Endothelial cell of umbilical vein (primary cell): ENCODE results near the gene PLXDC1.

Source experiments
- EZH2 ChIP-seq: IDR thresholded peaks from 2 replicates; pipeline ENCODE4 v1.6.1; 2012; ENCODE audit warnings: borderline replicate concordance, low read depth, mild to moderate bottlenecking, moderate library complexity, low read length, inconsistent platforms; ENCODE audit not compliant: severe bottlenecking
- GATA2 ChIP-seq: IDR thresholded peaks from 2 replicates; pipeline ENCODE4 v1.7.0; 2011; ENCODE audit warnings: low read depth, mild to moderate bottlenecking, moderate library complexity, mixed read lengths, low read length; ENCODE audit not compliant: insufficient read length, insufficient read depth
- JUN ChIP-seq: IDR thresholded peaks from 2 replicates; pipeline ENCODE4 v1.6.1; 2011; ENCODE audit warnings: borderline replicate concordance, low read depth; ENCODE audit not compliant: insufficient read length, insufficient read depth
- MYC ChIP-seq: IDR thresholded peaks from one replicate; pipeline ENCODE4 v1.6.1; 2011; ENCODE audit warnings: mild to moderate bottlenecking, low read depth, low read length
- POLR2A ChIP-seq: IDR thresholded peaks from 2 replicates; pipeline ENCODE4 v1.6.1; 2012; ENCODE audit warnings: low read depth, mild to moderate bottlenecking, control low read depth, low read length
- POLR2AphosphoS5 ChIP-seq: IDR thresholded peaks from 2 replicates; pipeline ENCODE4 v1.6.1; 2012; ENCODE audit warnings: low read depth, mild to moderate bottlenecking, control low read depth, low read length, moderate library complexity; ENCODE audit not compliant: insufficient read depth
- TF ChIP-seq, protein P1 (sequence below), 2 donors: IDR thresholded peaks; 1 replicate in 1 of 2; 2 replicates in 1 of 2; pipeline ENCODE4 v1.5.1; 2011; ENCODE audit warnings: low read length in 2 of 2, mild to moderate bottlenecking in 2 of 2, moderate library complexity in 2 of 2, control low read depth in 1 of 2, inconsistent platforms in 1 of 2, low read depth in 1 of 2; ENCODE audit not compliant: insufficient read depth in 1 of 2; ENCODE audit errors: extremely low read depth in 1 of 2
- TF ChIP-seq, protein P2 (sequence below): IDR thresholded peaks from 2 replicates; pipeline ENCODE4 v1.6.1; 2011; ENCODE audit not compliant: insufficient read depth, insufficient read length

DNA sequence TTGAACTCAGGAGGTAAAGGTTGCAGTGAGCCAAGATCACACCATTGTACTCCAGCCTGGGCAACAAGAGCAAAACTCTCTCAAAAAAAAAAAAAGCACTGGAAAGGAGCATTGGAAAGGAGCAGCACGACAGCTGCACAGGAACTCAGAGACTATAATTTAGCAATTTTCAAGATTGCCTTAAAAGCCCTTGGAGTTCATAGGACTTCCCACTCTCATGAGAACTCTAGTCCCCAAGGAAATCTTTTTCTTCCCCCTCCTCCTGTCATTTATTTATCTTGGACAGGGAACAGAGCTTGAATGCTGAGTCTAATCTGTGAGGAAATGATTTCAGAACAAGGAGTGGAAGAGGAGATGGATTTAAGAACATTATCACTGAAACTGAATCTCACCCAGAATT lies 69.0 kb downstream of the PLXDC1 start:
- TF ChIP-seq, protein P1, sequence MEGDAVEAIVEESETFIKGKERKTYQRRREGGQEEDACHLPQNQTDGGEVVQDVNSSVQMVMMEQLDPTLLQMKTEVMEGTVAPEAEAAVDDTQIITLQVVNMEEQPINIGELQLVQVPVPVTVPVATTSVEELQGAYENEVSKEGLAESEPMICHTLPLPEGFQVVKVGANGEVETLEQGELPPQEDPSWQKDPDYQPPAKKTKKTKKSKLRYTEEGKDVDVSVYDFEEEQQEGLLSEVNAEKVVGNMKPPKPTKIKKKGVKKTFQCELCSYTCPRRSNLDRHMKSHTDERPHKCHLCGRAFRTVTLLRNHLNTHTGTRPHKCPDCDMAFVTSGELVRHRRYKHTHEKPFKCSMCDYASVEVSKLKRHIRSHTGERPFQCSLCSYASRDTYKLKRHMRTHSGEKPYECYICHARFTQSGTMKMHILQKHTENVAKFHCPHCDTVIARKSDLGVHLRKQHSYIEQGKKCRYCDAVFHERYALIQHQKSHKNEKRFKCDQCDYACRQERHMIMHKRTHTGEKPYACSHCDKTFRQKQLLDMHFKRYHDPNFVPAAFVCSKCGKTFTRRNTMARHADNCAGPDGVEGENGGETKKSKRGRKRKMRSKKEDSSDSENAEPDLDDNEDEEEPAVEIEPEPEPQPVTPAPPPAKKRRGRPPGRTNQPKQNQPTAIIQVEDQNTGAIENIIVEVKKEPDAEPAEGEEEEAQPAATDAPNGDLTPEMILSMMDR (IDR thresholded peaks at IDR 0.05; ENCODE audit: extremely low read depth in 1 of 2, insufficient read depth in 1 of 2, low read depth in 1 of 2, low read length in 2 of 2): no peak
- TF ChIP-seq, protein P2, sequence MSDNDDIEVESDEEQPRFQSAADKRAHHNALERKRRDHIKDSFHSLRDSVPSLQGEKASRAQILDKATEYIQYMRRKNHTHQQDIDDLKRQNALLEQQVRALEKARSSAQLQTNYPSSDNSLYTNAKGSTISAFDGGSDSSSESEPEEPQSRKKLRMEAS: no peak
- TF ChIP-seq JUN (no peak), POLR2A (no peak), EZH2 (no peak), POLR2AphosphoS5 (no peak), GATA2 (no peak), MYC (no peak)
